HG02870 (cell line): ENCODE results near the gene MEGF6.

Experiments used
- ATAC-seq: cut with Tn5 transposase; IDR thresholded peaks from one replicate; pipeline ENCODE4 v1.9.1; 2021; ENCODE audit warnings: mild to moderate bottlenecking, moderate library complexity; ENCODE audit not compliant: unreplicated experiment

MEGF6 gene

GRCh38 chr1:3611170-3612019, at the start of gene MEGF6:
Gene MEGF6, minus strand, starts transcription at chr1:3611508. Its CDS starts 240 bp downstream, at chr1:3611268.
- no peak for ATAC-seq

- no peak for ATAC-seq
Observed at GRCh38 chr1:3660704-3661103, 49.4 kb upstream of the MEGF6 start.

- ATAC-seq = no peak
Observed at GRCh38 chr1:3659093-3659492, 47.8 kb upstream of the MEGF6 start.

GRCh38 chr1:3658231-3658615, 46.9 kb upstream of the MEGF6 start:
- no peak for ATAC-seq

GRCh38 chr1:3657578-3658230, 46.4 kb upstream of the MEGF6 start:
- ATAC-seq = no peak

- ATAC-seq = no peak
Observed at GRCh38 chr1:3657096-3657475, 45.8 kb upstream of the MEGF6 start.

GRCh38 chr1:3656450-3657095, 45.3 kb upstream of the MEGF6 start:
- peak; percentile 51 for ATAC-seq

- ATAC-seq = no peak
Observed at GRCh38 chr1:3654549-3655281, 43.4 kb upstream of the MEGF6 start.

- no peak for ATAC-seq
Observed at GRCh38 chr1:3653286-3653618, 41.9 kb upstream of the MEGF6 start.

- no peak for ATAC-seq
Observed at GRCh38 chr1:3652548-3653285, 41.4 kb upstream of the MEGF6 start.

- no peak for ATAC-seq
Observed at GRCh38 chr1:3651930-3652547, 40.7 kb upstream of the MEGF6 start, which contains the start of gene TP73. Gene TP73, plus strand, starts transcription at chr1:3652516. Its CDS starts 29,850 bp downstream, at chr1:3682366.

- no peak for ATAC-seq
Observed at GRCh38 chr1:3651026-3651929, 40.0 kb upstream of the MEGF6 start.

- no peak for ATAC-seq
Observed at GRCh38 chr1:3650248-3651025, 39.1 kb upstream of the MEGF6 start.

- ATAC-seq = peak; percentile 59
Observed at GRCh38 chr1:3649342-3650247, 38.3 kb upstream of the MEGF6 start, which contains the start of gene WRAP73. Gene WRAP73, minus strand, starts transcription at chr1:3650103. Its CDS starts 104 bp downstream, at chr1:3649999.

GRCh38 chr1:3646596-3646995, 35.3 kb upstream of the MEGF6 start:
- no peak for ATAC-seq

- no peak for ATAC-seq
Observed at GRCh38 chr1:3645666-3646355, 34.5 kb upstream of the MEGF6 start.

GRCh38 chr1:3645247-3645646, 33.9 kb upstream of the MEGF6 start:
- no peak for ATAC-seq
